Left colon (tissue), 2 donors: ENCODE data around the gene LRSAM1. TPM values are rescaled to one million over a fixed set of nuclear protein-coding genes. Genes with fewer than 3 reads are reported as not detected.

ENCODE experiments used
- ATAC-seq: fragments of 200-7000 bp; cut with Tn5 transposase; one replicate; pipeline ENCODE4 v1.9.1; 2020; ENCODE audit warnings: mild to moderate bottlenecking, moderate library complexity
- DNase-seq, 2 donors: peaks; one replicate each; pipeline ENCODE4 v3.0.0-alpha.2; 2020
- intact Hi-C, 2 donors: fragments of 100-400 bp; cut with DNase I in 1 of 2; cut with micrococcal nuclease in 1 of 2; formaldehyde crosslinking; loops; one replicate each; pipeline versions ENCODE4 v1.11.2 to v1.14.0; 2022; cut with DNase I, micrococcal nuclease
- long read RNA-seq: library from polyadenylated mRNA; unstranded; transcript quantifications from one replicate; pipeline ENCODE4 v2.0.0, GENCODE V29; 2021
- total RNA-seq, 2 donors: library from RNA; stranded (reverse); fragmentation: NEBNext Ultra II Directional; extraction: Animal tissue kit (Norgen Biotek cat#: 25700); gene quantifications; one replicate each; pipeline ENCODE4 v1.2.1, GENCODE V29; 2021
- donor health status: DM: no; HTN: no; CAD: no.
- donor health status: DM: yes; HTN: yes; CAD: no.

The LRSAM1 gene
- total RNA-seq, result 10 to 100 TPM; 13.9 to 20.6 TPM
- long read RNA-seq, transcript LRSAM1-201 (26 exons, 3,146 nt), result major isoform, 8 of 34 reads
- long read RNA-seq, transcript LRSAM1-202 (25 exons, 3,376 nt), result minor isoform, 5 of 34 reads
- long read RNA-seq, partial matches to known transcripts, result 11 of 34 reads
- long read RNA-seq, other reads (novel, unspliced or antisense), result 9 of 34 reads

GRCh38 chr9:127450830-127451607, at the start of gene LRSAM1, which contains the start of gene RPL12:
Gene LRSAM1 (plus strand): TSS chr9:127451510. CDS start chr9:127454528, 3,018 bp downstream.
Gene RPL12 (minus strand): TSS chr9:127451406. CDS start chr9:127451317, 89 bp downstream.
- intact Hi-C loops, result no loop called here

GRCh38 chr9:127402401-127403090, 48.8 kb upstream of the LRSAM1 start:
- DNase-seq (no peak), ATAC-seq (no peak)
- intact Hi-C loops, result no loop called here

More at GRCh38 chr9:127450830-127451607, at the start of gene LRSAM1, which contains the start of gene RPL12:
- ATAC-seq (peak; percentile 79), DNase-seq (peak; percentile 96 to 99)

GRCh38 chr9:127403507-127404192, 47.7 kb upstream of the LRSAM1 start:
- intact Hi-C loops, result no loop called here
- ATAC-seq (no peak), DNase-seq (no peak)

GRCh38 chr9:127404631-127405030, 46.7 kb upstream of the LRSAM1 start:
- intact Hi-C loops, result no loop called here

GRCh38 chr9:127405344-127406125, 45.8 kb upstream of the LRSAM1 start:
- intact Hi-C loops, result no loop called here
- no peak for DNase-seq

More at GRCh38 chr9:127404631-127405030, 46.7 kb upstream of the LRSAM1 start:
- DNase-seq (no peak), ATAC-seq (no peak)

GRCh38 chr9:127406799-127407491, 44.4 kb upstream of the LRSAM1 start:
- ATAC-seq (no peak), DNase-seq (no peak)
- intact Hi-C loops, result no loop called here

More at GRCh38 chr9:127405344-127406125, 45.8 kb upstream of the LRSAM1 start:
- no peak for ATAC-seq

GRCh38 chr9:127407492-127407843, 43.8 kb upstream of the LRSAM1 start:
- no peak for DNase-seq
- ATAC-seq, result no peak
- intact Hi-C loops, result no loop called here

GRCh38 chr9:127411122-127411521, 40.2 kb upstream of the LRSAM1 start:
- DNase-seq (no peak), ATAC-seq (no peak)
- intact Hi-C loops, result no loop called here

- DNase-seq (no peak), ATAC-seq (no peak)
- intact Hi-C loops, result no loop called here
Measured at GRCh38 chr9:127415141-127415540, 36.2 kb upstream of the LRSAM1 start.

- DNase-seq, result no peak
- ATAC-seq, result no peak
- intact Hi-C loops, result no loop called here
Measured at GRCh38 chr9:127415657-127416056, 35.7 kb upstream of the LRSAM1 start.

- DNase-seq (peak in 1 of 2 donors; percentile 61), ATAC-seq (peak; percentile 15)
- intact Hi-C loops, result no loop called here
Measured at GRCh38 chr9:127417131-127418036, 33.9 kb upstream of the LRSAM1 start.

- intact Hi-C loops, result no loop called here
- DNase-seq, result no peak
Measured at GRCh38 chr9:127418037-127418471, 33.3 kb upstream of the LRSAM1 start.

GRCh38 chr9:127419348-127419747, 32.0 kb upstream of the LRSAM1 start:
- no peak for DNase-seq
- no peak for ATAC-seq
- intact Hi-C loops, result no loop called here

More at GRCh38 chr9:127418037-127418471, 33.3 kb upstream of the LRSAM1 start:
- peak; percentile 35 for ATAC-seq

- no peak for ATAC-seq
- no peak for DNase-seq
- intact Hi-C loops, result no loop called here
Measured at GRCh38 chr9:127421057-127421456, 30.3 kb upstream of the LRSAM1 start.

- intact Hi-C loops, result no loop called here
- DNase-seq (no peak), ATAC-seq (no peak)
Measured at GRCh38 chr9:127422133-127422782, 29.1 kb upstream of the LRSAM1 start.

GRCh38 chr9:127422787-127423186, 28.5 kb upstream of the LRSAM1 start:
- ATAC-seq, result no peak
- no peak for DNase-seq
- intact Hi-C loops, result no loop called here
